Neural progenitor cell (in vitro differentiated cells): ENCODE results near the gene ADARB2. TPM values are rescaled to one million over a fixed set of nuclear protein-coding genes. Genes with fewer than 3 reads are reported as not detected.

ENCODE experiments used
- DNase-seq: peaks from one replicate; pipeline ENCODE4 v3.0.0-alpha.2; 2016; ENCODE audit warnings: low spot score
- H2AFZ ChIP-seq: fragments of 200-600 bp; sonication (generic); replicated peaks from 2 replicates; pipeline ENCODE4 v1.6.1; 2016; ENCODE audit warnings: antibody characterized with exemption
- H3F3A ChIP-seq: fragments of 200-600 bp; sonication (generic); 2 replicates; pipeline ENCODE4 v1.6.1; 2016; ENCODE audit warnings: antibody characterized with exemption, low read depth
- H3K27ac ChIP-seq: fragments of 200-600 bp; sonication (generic); 2 replicates; pipeline ENCODE4 v1.5.1; 2016; ENCODE audit warnings: mild to moderate bottlenecking
- H3K27me3 ChIP-seq: fragments of 200-600 bp; sonication (generic); 2 replicates; pipeline ENCODE4 v1.6.1; 2016; ENCODE audit warnings: mild to moderate bottlenecking, moderate library complexity
- H3K36me3 ChIP-seq: fragments of 200-600 bp; sonication (generic); 2 replicates; pipeline ENCODE4 v1.5.1; 2016
- H3K4me1 ChIP-seq: fragments of 200-600 bp; sonication (generic); 2 replicates; pipeline ENCODE4 v1.6.1; 2016; ENCODE audit warnings: mixed run types
- H3K4me2 ChIP-seq: fragments of 200-600 bp; sonication (generic); 2 replicates; pipeline ENCODE4 v1.6.1; 2016
- H3K4me3 ChIP-seq: fragments of 200-600 bp; sonication (generic); 2 replicates; pipeline ENCODE4 v1.5.1; 2016
- H3K79me2 ChIP-seq: fragments of 200-600 bp; sonication (generic); 2 replicates; pipeline ENCODE4 v1.6.1; 2016; ENCODE audit warnings: low read depth
- H3K9ac ChIP-seq: fragments of 200-600 bp; sonication (generic); 2 replicates; pipeline ENCODE4 v1.6.1; 2016
- H3K9me3 ChIP-seq: fragments of 200-600 bp; sonication (generic); 2 replicates; pipeline ENCODE4 v1.5.1; 2016; ENCODE audit warnings: low read depth
- H4K20me1 ChIP-seq: fragments of 200-600 bp; sonication (generic); 2 replicates; pipeline ENCODE4 v1.6.1; 2016; ENCODE audit warnings: low read depth
- H3K27ac Mint-ChIP-seq: 3 replicates; pipeline ENCODE4 v1.8.0; 2021; ENCODE audit warnings: mixed read lengths
- H3K27me3 Mint-ChIP-seq: 2 replicates; pipeline ENCODE4 v1.8.0; 2022; ENCODE audit warnings: low read depth, mild to moderate bottlenecking, inconsistent platforms, moderate library complexity, mixed read lengths; ENCODE audit not compliant: insufficient read depth
- H3K36me3 Mint-ChIP-seq: 3 replicates; pipeline ENCODE4 v1.8.0; 2021; ENCODE audit warnings: mixed read lengths
- H3K4me1 Mint-ChIP-seq: 3 replicates; pipeline ENCODE4 v1.8.0; 2021; ENCODE audit warnings: mixed read lengths
- H3K4me3 Mint-ChIP-seq: 3 replicates; pipeline ENCODE4 v1.8.0; 2021; ENCODE audit warnings: mild to moderate bottlenecking, moderate library complexity, mixed read lengths
- H3K9me3 Mint-ChIP-seq: 3 replicates; pipeline ENCODE4 v1.8.0; 2020; ENCODE audit warnings: mixed read lengths
- EZH2 ChIP-seq: fragments of 200-600 bp; sonication (generic); IDR thresholded peaks from 2 replicates; pipeline ENCODE4 v1.6.1; 2017; ENCODE audit warnings: antibody characterized with exemption, mild to moderate bottlenecking, moderate library complexity
- EZH2phosphoT487 ChIP-seq: fragments of 200-600 bp; sonication (generic); IDR thresholded peaks from 2 replicates; pipeline ENCODE4 v1.6.1; 2017; ENCODE audit warnings: antibody characterized with exemption
- total RNA-seq: library from RNA; depleted of rRNA; stranded (reverse); fragments of >200 nt; gene quantifications from 2 replicates; pipeline ENCODE4 v1.2.3, GENCODE V29; 2015; ENCODE audit warnings: low replicate concordance
- TF ChIP-seq, protein P1 (sequence below): fragments of 200-600 bp; sonication (generic); IDR thresholded peaks from 2 replicates; pipeline ENCODE4 v1.5.1; 2017; ENCODE audit warnings: antibody characterized with exemption, mild to moderate bottlenecking

The ADARB2 gene
- total RNA-seq, 1 donor from 2014 or later: not detected

DNA sequence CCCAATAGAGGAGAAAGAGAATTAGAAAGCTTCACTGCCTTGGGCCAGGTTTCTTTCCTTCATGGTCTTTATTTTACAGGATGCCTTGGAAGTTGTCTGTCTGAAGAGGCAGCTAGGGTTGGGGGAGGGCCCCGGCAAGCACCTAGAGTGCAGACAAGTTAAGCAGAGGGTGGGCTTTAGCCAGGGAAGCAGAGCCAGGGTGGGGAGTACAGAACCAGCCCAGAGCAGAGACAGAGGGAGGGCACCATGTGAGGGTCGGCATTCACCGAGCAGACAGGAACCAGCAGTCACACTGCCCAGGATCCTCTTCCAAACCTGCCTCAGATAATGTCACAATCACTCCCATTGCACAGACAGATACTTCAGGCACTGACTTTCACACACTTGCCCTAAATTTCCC is 75.9 kb downstream of the ADARB2 start:
- Mint-ChIP-seq H3K4me3 (no peak overlapping the region), H3K27ac (no peak overlapping the region)
- no peaks in the 10 kb centered on the region for H3F3A ChIP-seq

DNA sequence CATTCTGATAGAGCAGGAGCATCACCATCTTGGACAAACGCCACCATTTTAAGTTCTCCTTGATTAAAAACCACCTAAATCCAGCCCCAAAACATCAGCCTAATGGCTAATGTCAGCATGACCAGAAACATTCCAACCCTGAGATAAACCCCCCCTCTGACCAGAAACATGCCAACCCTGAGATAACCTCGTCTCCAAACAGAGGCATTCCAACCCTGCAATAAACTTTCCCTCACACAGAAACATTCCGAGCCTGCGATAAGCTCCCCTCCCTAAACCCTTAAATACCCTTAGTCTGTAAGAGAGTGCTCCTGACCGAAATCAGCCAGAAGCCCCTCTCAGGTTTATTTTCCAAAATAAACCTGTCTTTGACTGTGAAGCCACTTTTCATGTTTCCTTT is 76.5 kb downstream of the ADARB2 start:
- Histone ChIP-seq H3F3A (no peaks in the 10 kb centered on the region), H3K4me2 (no peak overlapping the region), H3K36me3 (no peaks in the 10 kb centered on the region), H3K9ac (no peak overlapping the region), H3K27ac (no peak overlapping the region), H3K4me3 (no peak overlapping the region), H3K4me1 (peaks cover 13% of the 10 kb centered on the region), H3K27me3 (no peaks in the 10 kb centered on the region), H3K9me3 (no peaks in the 10 kb centered on the region), H2AFZ (no peak overlapping the region), H4K20me1 (no peaks in the 10 kb centered on the region), H3K79me2 (no peaks in the 10 kb centered on the region)
- Mint-ChIP-seq H3K27ac (no peak overlapping the region), H3K36me3 (no peaks in the 10 kb centered on the region), H3K4me1 (peaks cover 19% of the 10 kb centered on the region), H3K9me3 (peaks cover 5% of the 10 kb centered on the region), H3K27me3 (no peaks in the 10 kb centered on the region), H3K4me3 (no peak overlapping the region)
- no peak for TF ChIP-seq EZH2phosphoT487
- TF ChIP-seq EZH2: no peak
- TF ChIP-seq, protein P1, sequence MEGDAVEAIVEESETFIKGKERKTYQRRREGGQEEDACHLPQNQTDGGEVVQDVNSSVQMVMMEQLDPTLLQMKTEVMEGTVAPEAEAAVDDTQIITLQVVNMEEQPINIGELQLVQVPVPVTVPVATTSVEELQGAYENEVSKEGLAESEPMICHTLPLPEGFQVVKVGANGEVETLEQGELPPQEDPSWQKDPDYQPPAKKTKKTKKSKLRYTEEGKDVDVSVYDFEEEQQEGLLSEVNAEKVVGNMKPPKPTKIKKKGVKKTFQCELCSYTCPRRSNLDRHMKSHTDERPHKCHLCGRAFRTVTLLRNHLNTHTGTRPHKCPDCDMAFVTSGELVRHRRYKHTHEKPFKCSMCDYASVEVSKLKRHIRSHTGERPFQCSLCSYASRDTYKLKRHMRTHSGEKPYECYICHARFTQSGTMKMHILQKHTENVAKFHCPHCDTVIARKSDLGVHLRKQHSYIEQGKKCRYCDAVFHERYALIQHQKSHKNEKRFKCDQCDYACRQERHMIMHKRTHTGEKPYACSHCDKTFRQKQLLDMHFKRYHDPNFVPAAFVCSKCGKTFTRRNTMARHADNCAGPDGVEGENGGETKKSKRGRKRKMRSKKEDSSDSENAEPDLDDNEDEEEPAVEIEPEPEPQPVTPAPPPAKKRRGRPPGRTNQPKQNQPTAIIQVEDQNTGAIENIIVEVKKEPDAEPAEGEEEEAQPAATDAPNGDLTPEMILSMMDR: no peak
- no peak for DNase-seq

More for the DNA sequence above, 75.9 kb downstream of the ADARB2 start:
- H3K4me3 ChIP-seq: no peak overlapping the region
- no peak overlapping the region for H2AFZ ChIP-seq
- no peaks in the 10 kb centered on the region for H3K27me3 ChIP-seq
- peaks cover 5% of the 10 kb centered on the region for H3K9me3 Mint-ChIP-seq
- no peak overlapping the region for H3K27ac ChIP-seq
- no peaks in the 10 kb centered on the region for H3K36me3 ChIP-seq
- peaks cover 19% of the 10 kb centered on the region for H3K4me1 Mint-ChIP-seq
- H3K9me3 ChIP-seq: no peaks in the 10 kb centered on the region
- no peaks in the 10 kb centered on the region for H3K36me3 Mint-ChIP-seq
- DNase-seq: no peak
- no peaks in the 10 kb centered on the region for H3K27me3 Mint-ChIP-seq
- no peak for TF ChIP-seq EZH2phosphoT487
- no peak for TF ChIP-seq EZH2
- TF ChIP-seq, protein P1: no peak
- no peak overlapping the region for H3K9ac ChIP-seq
- H3K4me1 ChIP-seq: peaks cover 13% of the 10 kb centered on the region
- no peak overlapping the region for H3K4me2 ChIP-seq
- no peaks in the 10 kb centered on the region for H4K20me1 ChIP-seq
- H3K79me2 ChIP-seq: no peaks in the 10 kb centered on the region

DNA sequence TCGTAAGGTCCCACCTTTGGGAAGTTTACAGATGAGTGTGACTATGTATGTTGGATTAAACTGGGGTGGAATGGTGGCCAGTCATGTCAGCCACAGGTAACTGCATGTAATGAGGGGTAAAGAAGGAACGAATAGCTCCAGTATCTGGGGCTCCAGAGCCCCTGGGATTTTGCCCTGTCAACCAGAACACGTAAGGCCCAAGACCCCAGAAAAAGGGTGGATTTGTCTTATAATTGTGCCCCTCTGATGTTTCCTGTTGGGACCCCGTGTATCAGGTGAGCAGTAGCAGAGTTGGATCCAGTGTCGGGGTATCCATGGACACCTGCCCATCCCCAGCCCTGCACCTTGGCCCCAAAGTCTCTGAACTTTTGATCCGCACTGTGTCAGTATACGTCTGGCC is 76.9 kb downstream of the ADARB2 start:
- no peaks in the 10 kb centered on the region for H3K36me3 ChIP-seq
- H3K9ac ChIP-seq: no peak overlapping the region
- H3K4me3 ChIP-seq: no peak overlapping the region
- no peaks in the 10 kb centered on the region for H3K36me3 Mint-ChIP-seq
- H4K20me1 ChIP-seq: no peaks in the 10 kb centered on the region
- H3K27ac Mint-ChIP-seq: no peak overlapping the region
- no peak overlapping the region for H3K4me2 ChIP-seq
- no peak for DNase-seq
- peaks cover 19% of the 10 kb centered on the region for H3K4me1 Mint-ChIP-seq
- H3K79me2 ChIP-seq: no peaks in the 10 kb centered on the region
- peaks cover 5% of the 10 kb centered on the region for H3K9me3 Mint-ChIP-seq
- H3K27me3 ChIP-seq: no peaks in the 10 kb centered on the region
- H3K4me1 ChIP-seq: peaks cover 15% of the 10 kb centered on the region
- H3K27me3 Mint-ChIP-seq: no peaks in the 10 kb centered on the region
- H3K27ac ChIP-seq: no peak overlapping the region
- no peaks in the 10 kb centered on the region for H3F3A ChIP-seq
- no peak for TF ChIP-seq EZH2
- no peak for TF ChIP-seq EZH2phosphoT487
- TF ChIP-seq, protein P1: no peak
- H3K4me3 Mint-ChIP-seq: no peak overlapping the region
- H2AFZ ChIP-seq: no peak overlapping the region
- H3K9me3 ChIP-seq: no peaks in the 10 kb centered on the region
